Fibroblast of the aortic adventitia (primary cell): ENCODE data around the gene MAP3K9. TPM values are rescaled to one million over a fixed set of nuclear protein-coding genes. Genes with fewer than 3 reads are reported as not detected.

Experiments used
- DNase-seq: peaks from one replicate; pipeline ENCODE4 v3.0.0-alpha.2; 2010; ENCODE audit warnings: low read depth
- H3K4me3 ChIP-seq: 2 replicates; pipeline ENCODE4 v1.5.1; 2011; ENCODE audit warnings: low read depth, mild to moderate bottlenecking, control low read depth, low read length, moderate library complexity
- total RNA-seq: library from RNA; depleted of rRNA; stranded (reverse); fragments of >200 nt; gene quantifications from 2 replicates; pipeline ENCODE4 v1.2.3, GENCODE V29; 2012; ENCODE audit warnings: low replicate concordance
- TF ChIP-seq, protein P1 (sequence below): IDR thresholded peaks from 2 replicates; pipeline ENCODE4 v1.5.1; 2011; ENCODE audit warnings: mild to moderate bottlenecking, low read length, control low read depth, inconsistent platforms; ENCODE audit not compliant: insufficient read depth

Gene MAP3K9
- total RNA-seq, 1 donor, result under 0.01 TPM

DNA sequence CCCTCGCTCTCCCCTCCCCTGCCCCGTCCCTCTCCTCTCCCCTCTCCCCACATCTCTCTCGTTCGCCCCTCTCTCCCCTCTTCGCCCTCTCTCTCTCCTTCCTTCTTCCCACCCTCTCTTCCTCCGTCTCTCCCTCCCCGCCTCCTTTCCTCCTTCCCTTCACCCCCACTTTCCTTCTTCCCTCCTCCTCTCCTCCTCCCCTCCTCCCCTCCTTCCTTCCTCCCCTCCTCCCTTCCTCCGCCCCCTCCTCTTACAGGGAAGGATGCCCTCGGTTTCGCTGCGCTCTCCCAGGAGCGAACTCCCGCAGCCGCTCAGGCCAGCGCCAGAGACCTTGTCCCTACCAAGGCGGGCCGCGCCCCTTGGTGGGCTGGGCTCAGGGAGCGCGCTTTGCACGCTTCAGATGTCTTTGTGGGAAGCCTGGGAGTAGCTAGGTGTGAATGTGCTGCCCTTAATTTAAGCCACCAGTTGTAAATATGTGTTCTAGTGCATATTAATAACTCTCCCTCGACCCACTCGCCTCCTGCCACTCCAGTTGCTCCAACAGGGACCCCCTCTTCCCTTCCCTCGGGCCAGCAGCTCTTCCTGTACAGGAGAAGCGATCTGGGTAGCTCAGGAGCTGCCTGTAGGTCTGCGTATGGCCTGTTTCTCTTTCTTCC, 13.3 kb upstream of the MAP3K9 start:
- TF ChIP-seq, protein P1, sequence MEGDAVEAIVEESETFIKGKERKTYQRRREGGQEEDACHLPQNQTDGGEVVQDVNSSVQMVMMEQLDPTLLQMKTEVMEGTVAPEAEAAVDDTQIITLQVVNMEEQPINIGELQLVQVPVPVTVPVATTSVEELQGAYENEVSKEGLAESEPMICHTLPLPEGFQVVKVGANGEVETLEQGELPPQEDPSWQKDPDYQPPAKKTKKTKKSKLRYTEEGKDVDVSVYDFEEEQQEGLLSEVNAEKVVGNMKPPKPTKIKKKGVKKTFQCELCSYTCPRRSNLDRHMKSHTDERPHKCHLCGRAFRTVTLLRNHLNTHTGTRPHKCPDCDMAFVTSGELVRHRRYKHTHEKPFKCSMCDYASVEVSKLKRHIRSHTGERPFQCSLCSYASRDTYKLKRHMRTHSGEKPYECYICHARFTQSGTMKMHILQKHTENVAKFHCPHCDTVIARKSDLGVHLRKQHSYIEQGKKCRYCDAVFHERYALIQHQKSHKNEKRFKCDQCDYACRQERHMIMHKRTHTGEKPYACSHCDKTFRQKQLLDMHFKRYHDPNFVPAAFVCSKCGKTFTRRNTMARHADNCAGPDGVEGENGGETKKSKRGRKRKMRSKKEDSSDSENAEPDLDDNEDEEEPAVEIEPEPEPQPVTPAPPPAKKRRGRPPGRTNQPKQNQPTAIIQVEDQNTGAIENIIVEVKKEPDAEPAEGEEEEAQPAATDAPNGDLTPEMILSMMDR, result no peak
- DNase-seq, result no peak
- peak overlapping the region; percentile 72 for H3K4me3 ChIP-seq

DNA sequence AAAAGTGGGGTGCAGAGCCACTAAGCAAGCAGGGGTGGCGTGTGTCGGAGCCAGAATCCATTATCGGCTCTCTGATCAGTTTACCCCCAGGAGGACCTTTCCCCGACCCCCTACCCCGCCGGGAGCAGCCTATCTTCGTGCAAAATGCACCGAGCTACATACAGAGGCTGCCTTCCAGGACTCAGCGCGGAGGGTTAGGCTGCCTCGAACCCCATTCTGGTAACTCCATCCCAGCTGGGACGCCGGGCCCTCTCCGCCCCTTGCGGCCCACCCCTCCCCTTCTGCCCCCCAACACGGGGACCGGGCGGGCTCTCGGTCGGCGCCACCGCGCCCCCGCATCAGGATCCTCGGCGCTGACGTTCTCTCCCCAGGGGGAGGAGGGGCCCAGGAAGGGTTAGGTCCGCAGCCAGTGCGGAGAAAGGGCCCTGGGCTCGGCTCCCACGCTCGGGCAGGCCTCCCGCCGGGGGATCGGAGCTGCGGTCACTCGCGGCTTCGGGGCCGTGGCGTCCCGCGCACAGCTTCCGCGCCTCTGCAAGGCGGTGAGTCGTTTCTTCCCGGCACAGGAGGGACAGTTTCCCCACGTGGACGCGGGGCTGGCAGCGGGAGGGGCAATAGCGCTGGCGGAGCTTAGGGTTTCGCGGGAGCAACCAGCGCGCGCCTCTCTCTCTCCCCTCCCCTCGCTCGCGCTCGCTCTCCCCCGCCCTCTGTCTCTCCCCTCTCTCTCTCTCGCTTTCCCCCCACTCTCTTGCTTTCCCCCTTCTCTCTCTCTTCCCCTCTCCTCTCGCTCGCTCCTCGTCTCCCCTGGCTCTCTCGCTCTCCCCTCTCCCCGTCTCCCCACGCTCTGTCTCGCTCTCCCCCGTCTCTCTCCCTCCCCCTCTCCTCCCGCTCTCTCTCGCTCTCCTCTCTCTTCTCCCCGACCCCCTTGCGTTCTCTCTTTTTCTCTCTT, 12.5 kb upstream of the MAP3K9 start:
- H3K4me3 ChIP-seq, result peak overlapping the region; percentile 72
- TF ChIP-seq, protein P1, result no peak
- peak; percentile 30 for DNase-seq

DNA sequence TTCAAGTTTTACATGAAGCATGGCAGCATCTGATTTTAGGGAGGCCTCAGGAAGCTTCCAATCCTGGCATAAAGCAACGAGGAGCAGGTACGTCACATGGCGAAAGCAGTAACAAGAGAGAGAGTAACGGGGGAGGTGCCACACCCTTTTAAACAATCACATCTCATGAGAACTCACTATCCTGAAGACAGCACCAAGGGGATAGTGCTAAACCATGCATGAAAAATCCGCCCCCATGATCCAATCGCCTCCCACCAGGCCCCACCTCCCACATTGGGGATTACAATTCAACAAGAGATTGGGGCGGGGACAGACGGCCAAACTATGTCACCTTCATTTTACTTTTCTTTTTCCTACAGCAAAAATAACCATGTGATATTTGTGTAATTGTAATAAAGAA, 7.2 kb upstream of the MAP3K9 start:
- TF ChIP-seq, protein P1, result no peak
- no peak overlapping the region for H3K4me3 ChIP-seq

DNA sequence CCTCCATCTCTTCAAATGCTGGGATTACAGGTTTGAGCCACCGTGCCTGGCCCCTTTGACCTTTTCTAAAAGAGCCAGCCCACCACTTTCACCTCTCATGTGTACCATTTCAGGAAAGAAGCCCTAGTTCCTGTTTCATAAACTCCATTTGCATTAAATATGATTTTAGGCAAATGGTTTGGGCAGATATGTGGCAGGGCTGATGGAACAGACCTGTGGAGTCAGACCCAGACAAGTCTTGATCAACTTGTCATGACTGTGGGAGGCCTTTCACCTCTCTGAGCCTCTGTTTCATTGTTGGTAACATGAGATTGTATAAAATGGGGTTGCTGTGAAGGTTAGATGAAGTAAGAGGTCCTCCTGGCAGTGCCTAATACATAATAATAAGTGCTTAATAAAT, 5.2 kb upstream of the MAP3K9 start:
- TF ChIP-seq, protein P1, result no peak
- no peak for DNase-seq
- no peak overlapping the region for H3K4me3 ChIP-seq

More for the DNA sequence above, 7.2 kb upstream of the MAP3K9 start:
- DNase-seq, result no peak

DNA sequence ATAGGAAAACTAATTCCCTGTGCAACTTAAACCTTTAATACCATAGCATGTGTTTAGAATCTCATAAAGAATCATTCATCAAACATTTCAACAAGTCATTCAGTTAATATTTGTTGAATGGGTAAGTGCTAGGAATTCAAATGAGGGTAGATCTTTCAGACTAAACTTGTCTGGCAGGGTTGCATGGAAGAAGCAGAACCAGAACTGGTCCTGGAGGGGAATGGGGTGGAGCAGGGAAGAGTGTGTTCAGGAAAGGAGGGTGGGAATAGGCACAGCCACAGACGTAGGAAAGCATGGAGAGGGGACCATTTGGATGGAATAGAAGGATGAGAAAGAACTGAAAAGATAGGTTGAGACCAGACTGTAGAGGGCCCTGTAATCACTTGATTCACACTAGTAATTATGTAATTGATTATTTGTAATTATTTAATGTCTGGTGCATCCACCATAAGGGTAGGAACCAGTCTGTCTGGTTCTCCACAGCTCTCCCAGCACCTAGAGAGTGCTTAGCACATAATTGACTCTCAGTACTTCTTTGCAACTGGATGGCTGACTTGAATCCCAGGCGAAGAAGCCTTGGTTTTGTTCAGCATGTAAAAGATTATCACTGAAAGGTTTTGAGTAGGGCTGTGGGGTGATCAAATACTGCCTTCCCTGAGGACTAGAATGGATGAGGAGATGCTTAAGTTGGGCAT, 3.0 kb upstream of the MAP3K9 start:
- TF ChIP-seq, protein P1, result no peak
- no peak overlapping the region for H3K4me3 ChIP-seq
- DNase-seq, result no peak

DNA sequence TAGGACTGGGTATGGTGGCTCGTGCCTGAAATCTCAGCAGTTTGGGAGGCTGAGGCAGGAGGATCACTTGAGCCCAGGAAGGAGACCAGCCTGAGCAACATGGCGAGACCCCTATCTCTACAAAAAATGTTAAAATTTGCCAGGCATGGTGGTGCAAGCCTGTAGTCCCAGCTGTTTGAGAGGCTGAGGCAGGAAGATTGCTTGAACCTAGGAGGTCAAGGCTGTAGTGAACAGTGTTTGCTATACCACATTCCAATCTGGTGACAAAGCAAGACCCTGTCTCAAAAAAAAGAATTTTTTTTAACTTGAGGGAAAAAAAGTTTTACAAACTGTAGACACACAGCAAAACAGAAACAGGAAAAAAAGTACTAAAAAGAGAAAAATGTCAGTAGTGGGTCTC, 2.3 kb upstream of the MAP3K9 start:
- DNase-seq, result no peak
- no peak overlapping the region for H3K4me3 ChIP-seq
- TF ChIP-seq, protein P1, result no peak
